GM21717 (cell line): ENCODE measurements around the gene TOB2.
A peak's percentile ranks its signal among the peaks of the same experiment; 100 is the strongest.
"Not testable (repeated sequence)": the region's sequence is repeated elsewhere in the genome, so short reads cannot be mapped to it uniquely, and the experiment has no call there.

ENCODE experiments used
- ATAC-seq: cut with Tn5 transposase; IDR thresholded peaks from one replicate; pipeline ENCODE4 v1.9.1; 2021; ENCODE audit warnings: mild to moderate bottlenecking, moderate library complexity; ENCODE audit not compliant: unreplicated experiment

Gene TOB2

GRCh38 chr22:41468381-41469217 lies 22.0 kb upstream of the TOB2 start, which contains the start of the genes ACO2 and PHF5A:
ACO2 (plus strand) TSS chr22:41469117; CDS start chr22:41469147, 30 bp downstream.
PHF5A (minus strand) TSS chr22:41468692; CDS start chr22:41468653, 39 bp downstream.
- peak; percentile 76 for ATAC-seq

DNA sequence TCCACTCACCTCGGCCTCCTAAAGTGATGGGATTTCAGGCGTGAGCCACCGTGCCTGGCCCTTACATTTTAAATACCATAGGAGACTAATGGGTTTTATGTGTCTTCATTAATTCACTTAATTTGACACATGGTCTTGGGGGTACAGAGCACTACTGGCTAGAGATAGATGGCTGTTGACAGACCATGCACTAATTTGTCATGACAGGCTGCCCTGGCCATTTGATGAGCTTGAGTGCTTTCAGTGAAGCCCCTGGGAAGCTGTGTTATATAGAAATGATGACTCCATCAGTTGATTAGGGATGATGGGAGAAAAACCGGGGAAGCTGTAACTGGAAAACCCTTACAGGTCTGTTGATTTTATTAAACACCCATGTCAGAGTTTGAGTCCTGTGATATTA lies 15.3 kb upstream of the TOB2 start:
- no peak for ATAC-seq

GRCh38 chr22:41460071-41460470 lies 13.5 kb upstream of the TOB2 start:
- not testable (repeated sequence) for ATAC-seq

DNA sequence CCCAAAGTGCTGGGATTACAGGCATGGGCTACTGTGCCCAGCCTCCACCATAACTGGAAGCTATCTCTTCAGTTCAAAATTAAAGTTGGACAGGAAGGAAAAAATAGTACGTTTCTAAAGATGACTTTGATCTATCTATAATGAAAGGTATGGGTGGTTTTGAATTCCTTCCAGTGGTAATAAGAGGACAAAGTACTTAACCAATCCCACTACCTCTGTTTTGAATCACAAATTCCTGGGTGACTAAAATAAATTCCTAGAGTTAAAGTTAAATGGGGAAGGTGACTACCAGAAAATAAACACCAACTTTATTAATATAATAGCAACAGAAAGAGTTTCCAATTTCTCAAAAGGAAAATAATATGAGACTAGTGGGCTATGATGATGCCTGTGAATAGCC lies 12.8 kb upstream of the TOB2 start:
- no peak for ATAC-seq

GRCh38 chr22:41458161-41458728 lies 11.6 kb upstream of the TOB2 start:
- no peak for ATAC-seq

GRCh38 chr22:41448189-41448808 lies 1.7 kb upstream of the TOB2 start:
- ATAC-seq, result peak; percentile 40

DNA sequence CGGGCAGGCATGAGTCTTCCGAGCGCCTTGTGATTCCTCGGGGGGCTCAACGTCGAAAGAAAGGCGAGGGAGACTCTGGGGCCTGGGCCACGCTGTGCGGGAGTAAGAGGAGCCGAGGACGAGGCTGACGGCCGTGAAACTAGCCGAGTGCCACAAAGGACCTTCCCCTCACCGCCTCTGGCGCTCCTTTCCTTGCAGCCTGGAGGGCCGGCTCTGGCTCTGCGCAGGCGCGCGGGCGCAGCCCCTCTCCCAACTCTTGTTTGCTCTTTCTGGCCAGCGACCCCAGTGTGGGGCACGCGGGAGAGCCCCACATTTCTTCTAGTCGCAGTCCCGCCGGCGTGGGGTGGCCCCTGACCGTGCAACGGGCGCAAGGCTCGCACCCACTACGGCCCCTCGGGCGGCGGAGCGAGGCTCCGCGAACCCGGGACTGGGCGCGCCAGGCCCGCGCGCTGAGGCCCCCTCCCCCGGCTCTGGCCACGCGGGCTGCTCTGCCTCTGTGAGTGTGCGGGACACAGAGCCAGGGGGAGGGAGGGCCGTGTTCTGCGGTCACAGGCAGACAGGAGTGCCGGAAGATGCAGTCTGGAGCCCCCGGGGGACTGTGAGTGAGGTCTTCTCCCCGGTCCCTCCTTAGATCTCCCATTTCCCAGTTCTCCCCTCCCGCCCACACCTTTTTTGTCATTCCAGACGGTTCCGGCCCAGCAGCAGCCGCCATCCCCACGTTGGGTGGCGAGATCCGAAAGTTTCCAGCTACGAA lies 1.0 kb upstream of the TOB2 start:
- no peak for ATAC-seq

GRCh38 chr22:41446057-41446501 lies 522 bp downstream of the TOB2 start:
- ATAC-seq, result no peak

- ATAC-seq, result no peak
Observed at GRCh38 chr22:41445129-41446056, 1.2 kb downstream of the TOB2 start.

GRCh38 chr22:41444360-41445128 lies 2.1 kb downstream of the TOB2 start:
- peak; percentile 41 for ATAC-seq

DNA sequence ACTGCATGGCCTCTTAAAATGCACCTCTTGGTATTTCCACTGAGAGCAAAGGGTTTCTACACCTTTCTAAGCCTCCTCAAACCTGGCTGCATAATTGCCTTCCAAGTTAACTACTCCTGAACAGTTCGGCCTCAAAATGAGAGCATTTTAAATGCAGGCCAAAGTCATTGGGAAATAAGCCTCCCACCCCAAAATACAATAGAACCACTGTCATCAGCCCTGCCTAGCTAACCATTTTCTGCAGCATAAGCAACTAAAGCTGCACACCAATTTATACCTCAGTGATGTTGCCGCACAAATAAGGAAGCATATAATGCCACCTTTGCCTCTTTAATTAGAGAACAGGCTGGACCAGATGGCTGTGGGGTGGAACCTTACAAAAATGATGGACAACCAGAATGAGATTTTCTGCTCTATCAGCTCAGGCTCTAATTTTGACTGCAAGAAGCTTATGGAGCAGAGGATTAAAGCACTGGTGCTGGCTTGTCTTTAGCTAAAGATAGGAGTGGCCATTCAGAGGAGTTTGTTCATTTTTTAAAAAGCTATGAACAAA lies 4.3 kb downstream of the TOB2 start:
- no peak for ATAC-seq

GRCh38 chr22:41440511-41440910 lies 6.1 kb downstream of the TOB2 start:
- not testable (repeated sequence) for ATAC-seq

GRCh38 chr22:41437198-41437597 lies 9.4 kb downstream of the TOB2 start:
- ATAC-seq, result no peak

- no peak for ATAC-seq
Observed at GRCh38 chr22:41436322-41437113, 10.1 kb downstream of the TOB2 start.

DNA sequence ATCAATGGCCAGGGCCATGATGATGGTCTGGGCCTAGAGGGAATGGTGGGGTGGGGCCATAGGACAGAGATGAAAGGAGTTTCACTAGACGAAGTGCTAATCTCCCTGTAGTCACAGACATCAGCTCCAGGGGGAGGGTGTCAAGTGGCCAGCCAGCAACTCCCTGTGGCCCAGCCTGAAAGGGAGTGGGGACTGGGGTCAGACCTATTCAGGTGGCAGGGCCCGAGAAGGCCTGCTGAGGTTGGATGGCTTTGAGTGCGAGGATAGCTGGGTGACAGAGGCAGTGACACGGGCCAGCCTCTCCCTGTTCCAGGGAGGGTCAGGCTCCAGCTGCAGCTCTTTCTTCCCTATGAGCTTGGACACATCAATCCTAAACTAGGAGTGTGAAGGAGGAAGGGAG lies 11.0 kb downstream of the TOB2 start:
- ATAC-seq, result no peak

- not testable (repeated sequence) for ATAC-seq
Observed at GRCh38 chr22:41434361-41435003, 12.1 kb downstream of the TOB2 start.

- not testable (repeated sequence) for ATAC-seq
Observed at GRCh38 chr22:41433480-41433879, 13.1 kb downstream of the TOB2 start.

DNA sequence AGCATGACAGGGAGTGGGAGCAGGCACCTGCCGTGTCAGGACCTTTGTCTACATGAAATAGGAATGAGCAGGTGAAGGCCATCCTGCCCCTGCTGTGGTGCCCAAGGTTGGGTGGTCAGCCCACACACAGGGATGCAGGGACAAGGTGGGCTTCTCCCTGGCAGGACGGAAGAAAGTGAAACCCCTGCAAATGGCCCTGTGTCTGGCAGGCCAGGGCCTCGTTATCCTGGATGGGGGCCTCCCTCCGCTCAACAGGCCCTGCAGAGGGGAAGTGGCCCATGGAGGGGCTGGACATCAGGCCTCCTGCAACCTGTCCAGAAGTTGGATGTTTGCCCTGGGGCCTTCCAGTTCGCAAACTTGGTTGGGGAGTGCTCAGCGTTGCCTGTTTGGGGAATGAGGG lies 14.9 kb downstream of the TOB2 start:
- ATAC-seq, result no peak
